Measurements from ENCODE around the gene ELL2. TPM values are rescaled to one million over a fixed set of nuclear protein-coding genes. Genes with fewer than 3 reads are reported as not detected.

Gene ELL2
- total and polyA plus RNA-seq, 9 of the 15 experiments (the other 6 are each of a cell fraction or from before 2014, with no cell fraction given) = 4.3 to 18.3 (median 14.5) TPM

DNA sequence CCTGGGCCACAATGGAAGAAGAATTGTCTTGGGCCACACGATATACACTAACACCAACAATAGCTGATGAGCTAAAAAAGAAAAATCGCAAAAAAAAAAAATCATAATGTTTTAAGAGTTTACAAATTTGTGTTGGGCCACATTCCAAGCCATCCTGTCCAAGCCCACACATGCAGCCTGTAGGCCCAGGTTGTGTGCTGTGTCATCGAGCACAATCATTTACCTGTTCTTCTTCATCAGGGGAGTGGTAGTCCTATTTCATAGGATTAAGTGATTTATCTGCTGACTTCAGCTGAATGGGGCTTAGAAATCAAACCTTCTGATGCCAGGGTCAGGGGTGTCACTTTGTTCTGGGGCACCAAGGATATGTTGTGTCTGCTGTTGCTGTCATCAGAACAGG, 44.6 kb upstream of the ELL2 start:
- Histone ChIP-seq H3K79me2 (ENCODE audit: control insufficient read depth, insufficient read depth, low read length) (no peaks in the 10 kb centered on the region), H3K4me3 (no peak overlapping the region), H3K27me3 (ENCODE audit: control insufficient read depth in 2 of 2, insufficient read depth in 2 of 2, low read length in 2 of 2) (no peaks in the 10 kb centered on the region), H3K9me1 (ENCODE audit: control insufficient read depth, insufficient read depth, low read length) (no peaks in the 10 kb centered on the region), H3K9me3 (replicated peaks; ENCODE audit: control insufficient read depth, insufficient read depth, low read depth, low read length) (no peaks in the 10 kb centered on the region), H4K20me1 (replicated peaks; ENCODE audit: control insufficient read depth, insufficient read depth, low read length) (no peaks in the 10 kb centered on the region), H3K9ac (ENCODE audit: insufficient read depth in 1 of 2, low read depth in 2 of 2, low read length in 2 of 2) (no peak overlapping the region), H2AFZ (ENCODE audit: low read depth, low read length) (no peak overlapping the region), H3K36me3 (ENCODE audit: control insufficient read depth, insufficient read depth, low read length) (no peaks in the 10 kb centered on the region), H3K4me1 (replicated peaks in 1 of 2; ENCODE audit: control insufficient read depth in 2 of 2, insufficient read depth in 2 of 2, low read length in 2 of 2) (no peaks in the 10 kb centered on the region), H3K4me2 (ENCODE audit: insufficient read depth, low read length) (no peak overlapping the region), H3K27ac (ENCODE audit: extremely low read depth, low read depth, low read length) (no peak overlapping the region)
- intact Hi-C loops (cut with micrococcal nuclease) (no loop called here), in situ Hi-C loops (cut with MboI) (no loop called here)
- CTCF ChIA-PET (ENCODE audit: low intra/inter-chr PET ratio) = no interaction called here
- WGBS (ENCODE audit: insufficient coverage, low coverage, missing lambda C conversion rate) = 16% methylated on average over 3 of the region's 3 CpGs
- POLR2A ChIA-PET = no interaction called here
- FAIRE-seq (no peak), DNase-seq (ENCODE audit: extremely low read depth in 1 of 4, low spot score in 3 of 4) (no peak), ATAC-seq (no peak)
- BruUV-seq (replicated peaks) = no TSS peak
- TF ChIP-seq ZFP36 (IDR thresholded peaks at IDR 0.05; ENCODE audit: low read depth, low read length, partially characterized antibody) = no peak
- TF ChIP-seq, protein P1, sequence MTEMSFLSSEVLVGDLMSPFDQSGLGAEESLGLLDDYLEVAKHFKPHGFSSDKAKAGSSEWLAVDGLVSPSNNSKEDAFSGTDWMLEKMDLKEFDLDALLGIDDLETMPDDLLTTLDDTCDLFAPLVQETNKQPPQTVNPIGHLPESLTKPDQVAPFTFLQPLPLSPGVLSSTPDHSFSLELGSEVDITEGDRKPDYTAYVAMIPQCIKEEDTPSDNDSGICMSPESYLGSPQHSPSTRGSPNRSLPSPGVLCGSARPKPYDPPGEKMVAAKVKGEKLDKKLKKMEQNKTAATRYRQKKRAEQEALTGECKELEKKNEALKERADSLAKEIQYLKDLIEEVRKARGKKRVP (CRISPR knock-in tag; IDR thresholded peaks at IDR 0.05) = no peak
- TF ChIP-seq ARID3B (CRISPR knock-in tag; IDR thresholded peaks at IDR 0.05; ENCODE audit: borderline replicate concordance) = no peak
- no peak for TF ChIP-seq ZNF766 (CRISPR knock-in tag; conservative IDR thresholded peaks at IDR 0.05)
- TF ChIP-seq CHD4 (IDR thresholded peaks at IDR 0.05; ENCODE audit: insufficient read depth, insufficient replicate concordance, low read depth, low read length, poor library complexity, severe bottlenecking) = no peak
- no peak for TF ChIP-seq FOXA1 (IDR thresholded peaks at IDR 0.05; ENCODE audit: borderline replicate concordance)
- TF ChIP-seq PRDM10 (IDR thresholded peaks at IDR 0.05; ENCODE audit: partially characterized antibody) = no peak
- no peak for TF ChIP-seq BMI1 (IDR thresholded peaks at IDR 0.05; ENCODE audit: low read length)
- TF ChIP-seq ZNF282 (CRISPR knock-in tag; IDR thresholded peaks at IDR 0.05) = no peak
- TF ChIP-seq KLF13 (tag; IDR thresholded peaks at IDR 0.05; ENCODE audit: borderline replicate concordance, low read depth) = no peak
- TF ChIP-seq ZBTB1 (CRISPR knock-in tag; IDR thresholded peaks at IDR 0.05; ENCODE audit: borderline replicate concordance, low read depth) = no peak
- TF ChIP-seq PATZ1 (CRISPR knock-in tag; IDR thresholded peaks at IDR 0.05; ENCODE audit: borderline replicate concordance) = no peak

Data from K562 (cell line).